Sigmoid colon (tissue), 7 donors: Measurements from ENCODE around the gene TNIK. TPM values are rescaled to one million over a fixed set of nuclear protein-coding genes. Genes with fewer than 3 reads are reported as not detected.
A peak's percentile ranks its signal among the peaks of the same experiment; 100 is the strongest.

ENCODE experiments used
- DNase-seq: peaks from one replicate; pipeline ENCODE4 v3.0.0-alpha.2; 2019
- H3K27ac ChIP-seq, 4 donors: fragments of 200-600 bp; sonication (generic); one replicate each; pipeline ENCODE4 v1.5.1; 2016 to 2019; ENCODE audit warnings: mild to moderate bottlenecking in 1 of 4
- H3K27me3 ChIP-seq, 3 donors: fragments of 200-600 bp; sonication (generic); one replicate each; pipeline ENCODE4 v1.5.1; 2019; ENCODE audit warnings: mild to moderate bottlenecking in 1 of 3
- H3K36me3 ChIP-seq, 4 donors: fragments of 200-600 bp; sonication (generic); one replicate each; pipeline ENCODE4 v1.5.1; 2016 to 2019
- H3K4me1 ChIP-seq, 4 donors: fragments of 200-600 bp; sonication (generic); one replicate each; pipeline ENCODE4 v1.5.1; 2017 to 2019
- H3K4me3 ChIP-seq, 4 donors: fragments of 200-600 bp; sonication (generic); one replicate each; pipeline ENCODE4 v1.5.1; 2017 to 2019; ENCODE audit warnings: mild to moderate bottlenecking in 2 of 4, moderate library complexity in 1 of 4
- H3K9me3 ChIP-seq, 4 donors: fragments of 200-600 bp in 3 of 4; sonication (generic) in 3 of 4; one replicate each; pipeline versions ENCODE4 v1.5.1 to v1.6.1; 2013 to 2019
- EP300 ChIP-seq, 4 donors: sonication (generic); formaldehyde crosslinking; IDR thresholded peaks; one replicate each; pipeline ENCODE4 v1.6.1; 2017; ENCODE audit warnings: antibody characterized with exemption in 4 of 4
- POLR2A ChIP-seq, 2 donors: fragments of 450-650 bp; IDR thresholded peaks; one replicate each; pipeline ENCODE4 v1.6.1; 2016; ENCODE audit warnings: antibody characterized with exemption in 2 of 2, mild to moderate bottlenecking in 2 of 2, moderate library complexity in 2 of 2
- POLR2AphosphoS5 ChIP-seq, 4 donors: sonication (generic); formaldehyde crosslinking; IDR thresholded peaks; one replicate each; pipeline ENCODE4 v1.6.1; 2017; ENCODE audit warnings: antibody characterized with exemption in 4 of 4
- WGBS, 2 donors: extraction: QIAGEN DNeasy Blood & Tissue Kit; methylation state at CpG; one replicate each; pipeline ENCODE4 v1.1.7; 2013; 5-methylcytosine and 5-hydroxymethylcytosine counted together
- intact Hi-C: fragments of 100-400 bp; cut with DNase I; formaldehyde crosslinking; loops from one replicate; pipeline ENCODE4 v1.15.1; 2023
- polyA plus RNA-seq, 3 donors: library from polyadenylated mRNA; stranded (reverse); fragments of 200-250 nt; gene quantifications; one replicate each; pipeline ENCODE4 v1.2.3, GENCODE V29; 2013
- total RNA-seq, 4 donors: library from RNA; depleted of rRNA; stranded (reverse); fragments of >200 nt; gene quantifications; one replicate each; pipeline ENCODE4 v1.1.0, GENCODE V29; 2016
- TF ChIP-seq, protein P1 (sequence below), 4 experiments: fragments of 450-650 bp in 3 of 4; fragments of 200-600 bp in 1 of 4; IDR thresholded peaks; one replicate each; pipeline ENCODE4 v1.5.1; 2016 to 2019; ENCODE audit warnings: antibody characterized with exemption in 4 of 4, mild to moderate bottlenecking in 3 of 4, moderate library complexity in 2 of 4
- donor health status: healthy with polysubstance abuse.
- donor health status: Bipolar disorder and iron deficiency.
- donor health status: healthy.

TNIK gene
- total and polyA plus RNA-seq, 7 donors: 5.4 to 21.3 (median 9.2) TPM

DNA sequence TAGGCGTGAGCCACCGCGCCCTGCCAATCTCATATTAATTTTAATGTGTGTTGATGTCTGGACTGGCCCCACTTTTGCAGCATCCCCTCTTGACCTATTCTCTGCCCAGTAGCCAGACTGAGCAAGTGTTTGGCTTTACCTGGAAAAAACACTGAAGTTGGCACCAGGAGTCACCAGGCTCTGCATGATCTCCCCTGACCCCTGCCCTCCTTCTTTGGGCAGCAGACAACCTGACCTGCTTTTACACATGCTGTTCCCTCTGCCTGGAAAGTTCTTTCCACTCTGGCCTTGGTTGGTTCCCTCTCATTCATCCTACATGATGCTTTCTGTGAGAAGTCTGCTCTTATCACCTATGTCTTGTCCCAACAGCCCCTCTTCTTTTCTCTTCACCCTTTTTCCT lies 365.8 kb downstream of the TNIK start:
- 98 to 100% methylated on average over 3 of the region's 3 CpGs for WGBS, 2 donors
- no peaks in the 10 kb centered on the region for H3K9me3 ChIP-seq
- H3K27me3 ChIP-seq: no peaks in the 10 kb centered on the region
- intact Hi-C loops: no loop called here
- TF ChIP-seq, protein P1, sequence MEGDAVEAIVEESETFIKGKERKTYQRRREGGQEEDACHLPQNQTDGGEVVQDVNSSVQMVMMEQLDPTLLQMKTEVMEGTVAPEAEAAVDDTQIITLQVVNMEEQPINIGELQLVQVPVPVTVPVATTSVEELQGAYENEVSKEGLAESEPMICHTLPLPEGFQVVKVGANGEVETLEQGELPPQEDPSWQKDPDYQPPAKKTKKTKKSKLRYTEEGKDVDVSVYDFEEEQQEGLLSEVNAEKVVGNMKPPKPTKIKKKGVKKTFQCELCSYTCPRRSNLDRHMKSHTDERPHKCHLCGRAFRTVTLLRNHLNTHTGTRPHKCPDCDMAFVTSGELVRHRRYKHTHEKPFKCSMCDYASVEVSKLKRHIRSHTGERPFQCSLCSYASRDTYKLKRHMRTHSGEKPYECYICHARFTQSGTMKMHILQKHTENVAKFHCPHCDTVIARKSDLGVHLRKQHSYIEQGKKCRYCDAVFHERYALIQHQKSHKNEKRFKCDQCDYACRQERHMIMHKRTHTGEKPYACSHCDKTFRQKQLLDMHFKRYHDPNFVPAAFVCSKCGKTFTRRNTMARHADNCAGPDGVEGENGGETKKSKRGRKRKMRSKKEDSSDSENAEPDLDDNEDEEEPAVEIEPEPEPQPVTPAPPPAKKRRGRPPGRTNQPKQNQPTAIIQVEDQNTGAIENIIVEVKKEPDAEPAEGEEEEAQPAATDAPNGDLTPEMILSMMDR (IDR thresholded peaks at IDR 0.05): no peak
- TF ChIP-seq EP300 (IDR thresholded peaks at IDR 0.05): no peak
- H3K4me3 ChIP-seq: no peak overlapping the region
- H3K27ac ChIP-seq: no peak overlapping the region
- no peak for DNase-seq
- peaks cover 0 to under 1% (median 0%) of the 10 kb centered on the region in 4 donors for H3K36me3 ChIP-seq
- H3K4me1 ChIP-seq: peaks cover 0 to 27% (median 23%) of the 10 kb centered on the region in 4 donors

DNA sequence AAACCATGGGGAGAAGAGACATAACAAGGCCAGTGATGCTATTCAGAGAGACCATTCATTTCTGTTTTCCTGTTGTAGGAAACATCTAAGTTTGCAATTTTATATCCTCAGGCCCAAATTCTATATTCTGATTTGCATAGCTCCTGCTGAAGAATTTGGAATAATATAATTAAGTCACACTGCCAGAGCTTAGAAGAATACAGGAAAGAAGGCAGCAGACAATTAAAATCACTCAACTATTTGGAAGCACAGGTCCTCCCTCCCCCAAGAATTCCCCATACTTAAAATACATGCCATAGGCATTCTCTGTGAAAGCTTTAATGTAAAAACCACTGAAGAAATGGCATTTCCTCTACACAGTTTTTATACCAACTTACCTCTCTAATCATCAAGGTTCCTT lies 366.7 kb downstream of the TNIK start:
- H3K27me3 ChIP-seq: no peaks in the 10 kb centered on the region
- intact Hi-C loops: no loop called here
- peaks cover 0 to 34% (median 28%) of the 10 kb centered on the region in 4 donors for H3K4me1 ChIP-seq
- no peak for TF ChIP-seq POLR2A (IDR thresholded peaks at IDR 0.05)
- TF ChIP-seq, protein P1 (IDR thresholded peaks at IDR 0.05): no peak
- no peak for TF ChIP-seq EP300 (IDR thresholded peaks at IDR 0.05)
- no peak for TF ChIP-seq POLR2AphosphoS5 (IDR thresholded peaks at IDR 0.05)
- no peak for DNase-seq
- H3K9me3 ChIP-seq: no peaks in the 10 kb centered on the region
- H3K4me3 ChIP-seq: no peak overlapping the region
- no peaks in the 10 kb centered on the region for H3K36me3 ChIP-seq
- peak overlapping the region in 1 of 4 donors; percentile 42 for H3K27ac ChIP-seq

DNA sequence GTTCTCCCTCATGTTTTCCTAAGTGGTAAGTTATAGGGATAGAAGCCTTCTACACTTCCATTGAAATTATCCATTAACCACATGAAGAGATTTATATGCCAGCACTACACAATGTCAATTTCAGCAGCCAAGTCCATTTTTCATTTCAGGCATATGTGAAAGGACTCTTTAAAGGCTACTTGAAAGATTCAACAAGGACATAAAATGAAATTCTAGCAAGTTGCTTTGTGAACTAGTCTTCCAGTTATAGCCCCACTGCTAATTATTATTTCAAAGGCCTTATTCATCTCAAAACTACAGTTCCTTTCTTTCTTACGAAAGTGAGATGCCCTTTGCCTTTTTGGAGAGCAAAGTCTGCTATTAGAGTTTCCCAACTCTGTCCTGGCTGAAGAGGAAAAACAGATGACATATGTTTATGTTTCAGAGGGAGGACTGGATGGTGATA lies 367.7 kb downstream of the TNIK start:
- 62 to 77% methylated on average over 1 of the region's 1 CpG for WGBS, 2 donors
- peak overlapping the region; percentile 35 to 49 (median 40) for H3K27ac ChIP-seq
- intact Hi-C loops: no loop called here

DNA sequence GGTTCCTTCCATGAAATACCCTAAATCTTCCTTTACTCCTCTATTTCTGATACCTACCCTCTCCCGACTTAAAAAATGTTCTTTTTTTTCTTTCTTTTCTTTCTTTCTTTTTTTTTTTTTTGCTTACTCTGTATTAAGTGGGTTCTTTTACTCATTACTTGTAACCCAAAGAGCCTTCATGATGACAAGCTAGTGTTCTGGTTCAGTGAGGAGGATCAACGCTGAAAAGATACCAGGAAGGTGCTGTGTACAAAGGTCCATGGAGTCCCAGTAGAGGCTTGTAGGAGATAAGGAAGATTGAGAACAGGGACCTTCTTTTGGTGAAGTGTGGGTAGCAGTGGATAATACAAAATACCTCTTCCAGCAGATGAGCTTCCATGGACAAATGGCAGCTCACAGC lies 369.9 kb downstream of the TNIK start:
- intact Hi-C loops: no loop called here
- H3K4me3 ChIP-seq: no peak overlapping the region

More for the DNA sequence above, 367.7 kb downstream of the TNIK start:
- H3K27me3 ChIP-seq: no peaks in the 10 kb centered on the region
- H3K36me3 ChIP-seq: peaks cover 0 to 1% (median 0%) of the 10 kb centered on the region in 4 donors
- no peaks in the 10 kb centered on the region for H3K9me3 ChIP-seq
- peak in 3 of 4 donors; percentile 50 to 57 (median 57) for TF ChIP-seq POLR2AphosphoS5 (IDR thresholded peaks at IDR 0.05)
- TF ChIP-seq, protein P1 (IDR thresholded peaks at IDR 0.05): no peak
- H3K4me3 ChIP-seq: no peak overlapping the region
- H3K4me1 ChIP-seq: peaks cover 0 to 35% (median 28%) of the 10 kb centered on the region in 4 donors
- no peak for DNase-seq

More for the DNA sequence above, 369.9 kb downstream of the TNIK start:
- no peaks in the 10 kb centered on the region for H3K9me3 ChIP-seq
- TF ChIP-seq POLR2A (IDR thresholded peaks at IDR 0.05) (no peak), EP300 (IDR thresholded peaks at IDR 0.05) (no peak), POLR2AphosphoS5 (IDR thresholded peaks at IDR 0.05) (no peak)
- TF ChIP-seq, protein P1 (IDR thresholded peaks at IDR 0.05): no peak
- H3K36me3 ChIP-seq: peaks cover 0 to 12% (median under 1%) of the 10 kb centered on the region in 4 donors
- peaks cover 0 to 35% (median 28%) of the 10 kb centered on the region in 4 donors for H3K4me1 ChIP-seq
- no peak overlapping the region for H3K27ac ChIP-seq
- DNase-seq: no peak
- 94 to 96% methylated on average over 2 of the region's 2 CpGs for WGBS, 2 donors
- no peaks in the 10 kb centered on the region for H3K27me3 ChIP-seq
